Upper lobe of right lung (tissue), 1 donor: ENCODE results near the gene INAFM2. TPM values are rescaled to one million over a fixed set of nuclear protein-coding genes. Genes with fewer than 3 reads are reported as not detected.

Source experiments
- ATAC-seq: fragments of 200-7000 bp; cut with Tn5 transposase; one replicate; pipeline ENCODE4 v1.9.1; 2020; ENCODE audit warnings: mild to moderate bottlenecking, moderate library complexity
- DNase-seq: peaks from one replicate; pipeline ENCODE4 v3.0.0-alpha.2; 2020
- H3K27ac ChIP-seq: fragments of 200-600 bp; one replicate; pipeline ENCODE4 v1.8.0; 2022
- H3K27me3 ChIP-seq: fragments of 200-600 bp; one replicate; pipeline ENCODE4 v1.8.0; 2022; ENCODE audit warnings: mild to moderate bottlenecking
- H3K36me3 ChIP-seq: fragments of 200-600 bp; one replicate; pipeline ENCODE4 v1.8.0; 2022
- H3K4me1 ChIP-seq: fragments of 200-600 bp; one replicate; pipeline ENCODE4 v1.8.0; 2022
- H3K4me3 ChIP-seq: fragments of 200-600 bp; one replicate; pipeline ENCODE4 v1.8.0; 2022; ENCODE audit warnings: mild to moderate bottlenecking
- H3K9me3 ChIP-seq: fragments of 200-600 bp; one replicate; pipeline ENCODE4 v1.8.0; 2022
- intact Hi-C: fragments of 100-400 bp; cut with DNase I; formaldehyde crosslinking; loops from one replicate; pipeline ENCODE4 v1.11.0; 2022
- long read RNA-seq: library from polyadenylated mRNA; unstranded; transcript quantifications from one replicate; pipeline ENCODE4 v2.0.0, GENCODE V29; 2021
- total RNA-seq: library from RNA; stranded (reverse); fragmentation: NEBNext Ultra II Directional; extraction: Animal tissue kit (Norgen Biotek cat#: 25700); gene quantifications from one replicate; pipeline ENCODE4 v1.2.1, GENCODE V29; 2021
- TF ChIP-seq, protein P1 (sequence below): fragments of 200-600 bp; IDR thresholded peaks from one replicate; pipeline ENCODE4 v1.8.0; 2022; ENCODE audit warnings: antibody characterized with exemption
- donor health status: DM: no; HTN: yes; CAD: no; lungs with severe emphysema.

INAFM2 gene
- 39.5 TPM for total RNA-seq
- long read RNA-seq, transcript INAFM2-202 (1 exons, 3,052 nt) = major isoform, 120 of 124 reads
- long read RNA-seq, partial matches to known transcripts = 0 of 124 reads
- long read RNA-seq, other reads (novel, unspliced or antisense) = 0 of 124 reads

- ATAC-seq (peak; percentile 94), DNase-seq (peak; percentile 96)
- peak within 1 kb of the TSS; percentile 74 for H3K4me3 ChIP-seq
- H3K4me1 ChIP-seq = peaks cover 37% of the 10 kb centered on the region
- intact Hi-C loops = no loop called here
- H3K27me3 ChIP-seq = no peaks in the 10 kb centered on the region
- peak within 1 kb of the TSS; percentile 81 for H3K27ac ChIP-seq
- H3K36me3 ChIP-seq = no peaks in the 10 kb centered on the region
- TF ChIP-seq, protein P1, sequence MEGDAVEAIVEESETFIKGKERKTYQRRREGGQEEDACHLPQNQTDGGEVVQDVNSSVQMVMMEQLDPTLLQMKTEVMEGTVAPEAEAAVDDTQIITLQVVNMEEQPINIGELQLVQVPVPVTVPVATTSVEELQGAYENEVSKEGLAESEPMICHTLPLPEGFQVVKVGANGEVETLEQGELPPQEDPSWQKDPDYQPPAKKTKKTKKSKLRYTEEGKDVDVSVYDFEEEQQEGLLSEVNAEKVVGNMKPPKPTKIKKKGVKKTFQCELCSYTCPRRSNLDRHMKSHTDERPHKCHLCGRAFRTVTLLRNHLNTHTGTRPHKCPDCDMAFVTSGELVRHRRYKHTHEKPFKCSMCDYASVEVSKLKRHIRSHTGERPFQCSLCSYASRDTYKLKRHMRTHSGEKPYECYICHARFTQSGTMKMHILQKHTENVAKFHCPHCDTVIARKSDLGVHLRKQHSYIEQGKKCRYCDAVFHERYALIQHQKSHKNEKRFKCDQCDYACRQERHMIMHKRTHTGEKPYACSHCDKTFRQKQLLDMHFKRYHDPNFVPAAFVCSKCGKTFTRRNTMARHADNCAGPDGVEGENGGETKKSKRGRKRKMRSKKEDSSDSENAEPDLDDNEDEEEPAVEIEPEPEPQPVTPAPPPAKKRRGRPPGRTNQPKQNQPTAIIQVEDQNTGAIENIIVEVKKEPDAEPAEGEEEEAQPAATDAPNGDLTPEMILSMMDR = peak; percentile 66
- no peaks in the 10 kb centered on the region for H3K9me3 ChIP-seq
Measured at GRCh38 chr15:40323239-40323952, at the start of gene INAFM2. INAFM2 (plus strand) TSS chr15:40323692; CDS start chr15:40324056, 364 bp downstream.

DNA sequence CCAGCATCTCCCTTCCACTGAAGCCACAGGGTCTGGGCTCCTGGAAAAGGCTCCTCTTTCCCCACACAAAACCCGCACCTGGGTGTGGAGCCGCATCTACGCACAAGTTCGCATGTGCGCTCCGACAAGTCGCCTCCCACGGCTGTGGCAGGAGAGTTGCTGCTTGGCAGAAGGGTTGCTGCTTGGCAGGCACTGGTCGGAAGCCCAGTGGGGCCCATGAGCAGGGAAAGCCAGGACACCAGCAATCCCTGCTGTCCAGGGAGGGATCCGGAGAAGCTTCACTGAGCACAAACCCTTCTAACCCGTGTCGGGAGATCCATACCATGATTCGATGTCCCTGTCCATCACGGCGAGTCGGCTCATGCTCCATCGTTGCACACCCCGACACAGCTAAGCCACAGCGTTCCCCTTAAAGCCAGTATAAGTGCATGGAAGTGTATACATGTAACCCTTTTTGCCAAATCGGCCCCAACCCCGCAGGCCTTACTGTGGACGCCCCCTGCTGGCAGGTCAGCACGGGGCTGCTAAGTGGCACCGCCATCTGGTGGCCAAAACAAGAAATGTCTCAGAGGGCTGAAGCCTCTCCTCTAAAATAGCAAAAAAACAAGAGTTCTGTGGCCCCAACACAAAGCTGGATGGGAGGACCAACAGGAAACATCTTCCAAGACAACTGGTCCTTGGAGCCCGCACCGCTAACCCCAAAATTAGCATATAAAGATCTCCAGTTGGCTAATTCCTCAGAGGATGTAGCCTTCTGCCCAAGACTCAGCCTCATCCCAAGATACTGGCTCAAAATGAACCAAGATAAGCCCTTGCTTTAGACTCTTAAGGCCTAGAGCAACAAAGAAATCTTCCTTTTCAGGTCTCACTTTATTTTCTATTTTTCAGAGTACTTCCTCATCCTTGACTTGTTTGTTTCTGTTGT lies 48.9 kb upstream of the INAFM2 start:
- Histone ChIP-seq H3K4me1 (peaks cover 5% of the 10 kb centered on the region), H3K36me3 (no peaks in the 10 kb centered on the region), H3K9me3 (no peaks in the 10 kb centered on the region), H3K27me3 (peaks cover 6% of the 10 kb centered on the region), H3K4me3 (no peak overlapping the region), H3K27ac (no peak overlapping the region)
- intact Hi-C loops = loop anchor here (5.0 kb wide), 3 partner anchors 57 to 227 kb away; no protein-coding TSS in a partner anchor
- ATAC-seq (peak; percentile 87), DNase-seq (peak; percentile 90)
- TF ChIP-seq, protein P1 = peak; percentile 100

- intact Hi-C loops = loop anchor here (5.0 kb wide), 1 partner anchor 147 kb away; no protein-coding TSS in a partner anchor
- Histone ChIP-seq H3K4me1 (peaks cover 11% of the 10 kb centered on the region), H3K36me3 (no peaks in the 10 kb centered on the region), H3K27ac (no peak overlapping the region), H3K9me3 (no peaks in the 10 kb centered on the region), H3K27me3 (peaks cover 15% of the 10 kb centered on the region), H3K4me3 (no peak overlapping the region)
- ATAC-seq (no peak), DNase-seq (no peak)
- TF ChIP-seq, protein P1 = no peak
Measured at GRCh38 chr15:40275523-40275922, 48.0 kb upstream of the INAFM2 start.

GRCh38 chr15:40275954-40276353 lies 47.5 kb upstream of the INAFM2 start:
- Histone ChIP-seq H3K4me1 (peaks cover 11% of the 10 kb centered on the region), H3K27me3 (peaks cover 19% of the 10 kb centered on the region), H3K27ac (no peak overlapping the region), H3K9me3 (no peaks in the 10 kb centered on the region), H3K4me3 (no peak overlapping the region), H3K36me3 (no peaks in the 10 kb centered on the region)
- intact Hi-C loops = loop anchor here (5.0 kb wide), 1 partner anchor 146 kb away; no protein-coding TSS in a partner anchor
- TF ChIP-seq, protein P1 = no peak
- ATAC-seq (no peak), DNase-seq (no peak)

DNA sequence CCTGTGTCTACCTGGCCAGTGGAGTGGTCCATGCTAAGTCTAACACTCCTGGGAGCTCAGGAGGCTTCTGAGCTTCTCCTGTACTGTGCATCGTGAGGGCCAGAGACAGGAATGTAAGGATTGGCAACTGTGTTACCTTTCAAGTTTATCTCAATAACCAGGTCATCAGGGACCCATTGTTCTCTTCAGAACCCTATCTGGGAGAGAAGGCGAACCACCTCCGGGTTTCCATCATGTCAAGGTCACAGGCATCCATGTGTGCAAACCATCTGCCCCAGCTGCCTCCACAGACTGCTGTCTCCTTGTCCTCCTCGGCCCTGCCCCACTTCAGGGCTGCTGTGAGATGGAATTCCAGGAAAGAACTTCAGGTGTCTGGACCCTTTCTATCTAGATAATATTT lies 46.6 kb upstream of the INAFM2 start:
- TF ChIP-seq, protein P1 = no peak
- DNase-seq (no peak), ATAC-seq (no peak)
- intact Hi-C loops = loop anchor here (5.0 kb wide), 1 partner anchor 145 kb away; no protein-coding TSS in a partner anchor
- Histone ChIP-seq H3K4me1 (peaks cover 11% of the 10 kb centered on the region), H3K27me3 (peaks cover 28% of the 10 kb centered on the region), H3K4me3 (no peak overlapping the region), H3K27ac (no peak overlapping the region), H3K9me3 (no peaks in the 10 kb centered on the region), H3K36me3 (no peaks in the 10 kb centered on the region)
